Measurements from ENCODE around the gene SLC25A47. TPM values are rescaled to one million over a fixed set of nuclear protein-coding genes. Genes with fewer than 3 reads are reported as not detected.

SLC25A47 gene
- total RNA-seq, 1 donor from 2014 or later, result not detected

Other genes starting within 250 kb of the SLC25A47 start
- 0.68 and 2.0 TPM in 2 replicates for gene DEGS2, start 163.7 kb upstream of the SLC25A47 start, total RNA-seq
- gene YY1, start 84.2 kb upstream of the SLC25A47 start, total RNA-seq, result 55.1 and 63.1 TPM in 2 replicates
- 86.2 and 145 TPM in 2 replicates for gene SLC25A29, start 16.9 kb upstream of the SLC25A47 start, total RNA-seq
- 27.8 and 29.3 TPM in 2 replicates for gene WDR25, start 53.1 kb downstream of the SLC25A47 start, total RNA-seq

All from dermis blood vessel endothelial cell (primary cell).